Measurements from ENCODE around the gene P2RY4. TPM values are rescaled to one million over a fixed set of nuclear protein-coding genes. Genes with fewer than 3 reads are reported as not detected.

The P2RY4 gene
- total RNA-seq, 1 experiment from 2014 or later = not detected

DNA sequence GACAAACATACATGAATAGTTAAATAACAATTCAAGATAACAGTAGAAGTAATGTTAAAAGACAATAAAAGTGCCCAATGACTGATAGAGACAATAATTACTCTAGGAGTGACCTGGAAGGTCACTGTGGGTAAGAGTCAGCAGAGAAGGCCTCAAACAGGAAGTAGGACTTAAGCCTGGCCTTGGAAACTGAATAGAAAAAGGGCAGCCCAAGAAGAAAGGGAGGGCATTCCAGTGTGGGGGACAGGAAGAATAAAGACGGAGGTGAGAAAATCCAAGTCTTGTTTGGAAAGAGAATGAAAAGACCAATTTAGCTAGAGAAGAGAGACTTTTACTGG, 6.0 kb downstream of the P2RY4 start:
- TF ChIP-seq SIN3A (IDR thresholded peaks at IDR 0.05; ENCODE audit: borderline replicate concordance, insufficient read depth, low read depth, low read length) (no peak), TCF7L2 (IDR thresholded peaks at IDR 0.05; ENCODE audit: low read depth, low read length) (no peak), POLR2AphosphoS5 (IDR thresholded peaks at IDR 0.05; ENCODE audit: low read depth, low read length) (no peak), REST (IDR thresholded peaks at IDR 0.05; ENCODE audit: insufficient read depth in 1 of 2, low read depth in 2 of 2, low read length in 1 of 2) (no peak)
- TF ChIP-seq, protein P1, sequence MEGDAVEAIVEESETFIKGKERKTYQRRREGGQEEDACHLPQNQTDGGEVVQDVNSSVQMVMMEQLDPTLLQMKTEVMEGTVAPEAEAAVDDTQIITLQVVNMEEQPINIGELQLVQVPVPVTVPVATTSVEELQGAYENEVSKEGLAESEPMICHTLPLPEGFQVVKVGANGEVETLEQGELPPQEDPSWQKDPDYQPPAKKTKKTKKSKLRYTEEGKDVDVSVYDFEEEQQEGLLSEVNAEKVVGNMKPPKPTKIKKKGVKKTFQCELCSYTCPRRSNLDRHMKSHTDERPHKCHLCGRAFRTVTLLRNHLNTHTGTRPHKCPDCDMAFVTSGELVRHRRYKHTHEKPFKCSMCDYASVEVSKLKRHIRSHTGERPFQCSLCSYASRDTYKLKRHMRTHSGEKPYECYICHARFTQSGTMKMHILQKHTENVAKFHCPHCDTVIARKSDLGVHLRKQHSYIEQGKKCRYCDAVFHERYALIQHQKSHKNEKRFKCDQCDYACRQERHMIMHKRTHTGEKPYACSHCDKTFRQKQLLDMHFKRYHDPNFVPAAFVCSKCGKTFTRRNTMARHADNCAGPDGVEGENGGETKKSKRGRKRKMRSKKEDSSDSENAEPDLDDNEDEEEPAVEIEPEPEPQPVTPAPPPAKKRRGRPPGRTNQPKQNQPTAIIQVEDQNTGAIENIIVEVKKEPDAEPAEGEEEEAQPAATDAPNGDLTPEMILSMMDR (IDR thresholded peaks at IDR 0.05) = no peak
- ATAC-seq (no peak), DNase-seq (ENCODE audit: low read depth, low spot score) (no peak)
- POLR2A ChIA-PET = no interaction called here
- in situ Hi-C loops (cut with HindIII; ENCODE audit: low pct_unique_long_range_greater_than_20kb, low sequenced_read_pairs) (no loop called here), intact Hi-C loops (cut with micrococcal nuclease; ENCODE audit: unreplicated experiment) (no loop called here)
- no TSS peak for BruUV-seq (replicated peaks)
- Histone ChIP-seq H3K27ac (ENCODE audit: low read length) (no peak overlapping the region), H3K36me3 (ENCODE audit: control insufficient read depth, insufficient read depth, low read length) (no peaks in the 10 kb centered on the region), H3K9me3 (ENCODE audit: control insufficient read depth, insufficient read depth, low read depth, low read length) (no peaks in the 10 kb centered on the region), H3K4me3 (ENCODE audit: low read depth in 2 of 2, low read length in 2 of 2) (no peak overlapping the region), H3K27me3 (ENCODE audit: control insufficient read depth, insufficient read depth, low read length) (peaks cover 4% of the 10 kb centered on the region; the same call in 1 of the 2 replicates), H3K4me1 (ENCODE audit: control insufficient read depth, insufficient read depth, low read length) (no peaks in the 10 kb centered on the region)
- CTCF ChIA-PET = no interaction called here

GRCh38 chrX:70253377-70254062, 6.5 kb downstream of the P2RY4 start:
- in situ Hi-C loops (cut with HindIII; ENCODE audit: low pct_unique_long_range_greater_than_20kb, low sequenced_read_pairs) = no loop called here
- CTCF ChIA-PET = no interaction called here
- DNase-seq (ENCODE audit: low read depth, low spot score) (no peak), ATAC-seq (no peak)
- Histone ChIP-seq H3K4me1 (ENCODE audit: control insufficient read depth, insufficient read depth, low read length) (no peaks in the 10 kb centered on the region), H3K27me3 (ENCODE audit: control insufficient read depth, insufficient read depth, low read length) (peaks cover 4% of the 10 kb centered on the region; the same call in 1 of the 2 replicates), H3K27ac (ENCODE audit: low read length) (no peak overlapping the region), H3K9me3 (ENCODE audit: control insufficient read depth, insufficient read depth, low read depth, low read length) (no peaks in the 10 kb centered on the region), H3K4me3 (ENCODE audit: low read depth in 2 of 2, low read length in 2 of 2) (no peak overlapping the region), H3K36me3 (ENCODE audit: control insufficient read depth, insufficient read depth, low read length) (no peaks in the 10 kb centered on the region)
- intact Hi-C loops (cut with micrococcal nuclease; ENCODE audit: unreplicated experiment) = no loop called here
- TF ChIP-seq SIN3A (IDR thresholded peaks at IDR 0.05; ENCODE audit: borderline replicate concordance, insufficient read depth, low read depth, low read length) = no peak
- no TSS peak for BruUV-seq (replicated peaks)
- POLR2A ChIA-PET = interaction anchor here (0.6 kb wide), 1 partner anchor 111 kb away, joined by 11 read pairs; no protein-coding TSS in a partner anchor

- intact Hi-C loops (cut with micrococcal nuclease; ENCODE audit: unreplicated experiment) (no loop called here), in situ Hi-C loops (cut with HindIII; ENCODE audit: low pct_unique_long_range_greater_than_20kb, low sequenced_read_pairs) (no loop called here)
- DNase-seq (ENCODE audit: low read depth, low spot score) (no peak), ATAC-seq (no peak)
- Histone ChIP-seq H3K27ac (ENCODE audit: low read length) (no peak overlapping the region), H3K9me3 (ENCODE audit: control insufficient read depth, insufficient read depth, low read depth, low read length) (no peaks in the 10 kb centered on the region), H3K36me3 (ENCODE audit: control insufficient read depth, insufficient read depth, low read length) (no peaks in the 10 kb centered on the region), H3K27me3 (ENCODE audit: control insufficient read depth, insufficient read depth, low read length) (peaks cover 4% of the 10 kb centered on the region; the same call in 1 of the 2 replicates), H3K4me3 (ENCODE audit: low read depth in 2 of 2, low read length in 2 of 2) (no peak overlapping the region), H3K4me1 (ENCODE audit: control insufficient read depth, insufficient read depth, low read length) (no peaks in the 10 kb centered on the region)
- TF ChIP-seq POLR2AphosphoS5 (IDR thresholded peaks at IDR 0.05; ENCODE audit: low read depth, low read length) (no peak), SIN3A (IDR thresholded peaks at IDR 0.05; ENCODE audit: borderline replicate concordance, insufficient read depth, low read depth, low read length) (no peak), TCF7L2 (IDR thresholded peaks at IDR 0.05; ENCODE audit: low read depth, low read length) (no peak), REST (IDR thresholded peaks at IDR 0.05; ENCODE audit: insufficient read depth in 1 of 2, low read depth in 2 of 2, low read length in 1 of 2) (no peak)
- TF ChIP-seq, protein P1 (IDR thresholded peaks at IDR 0.05) = no peak
- POLR2A ChIA-PET = no interaction called here
- CTCF ChIA-PET = no interaction called here
- no TSS peak for BruUV-seq (replicated peaks)
These were observed 7.5 kb downstream of the P2RY4 start for GRCh38 chrX:70252491-70252890.

All from Panc1 (cell line).